Stimulated activated CD8-positive, alpha-beta memory T cell treated with anti-CD3 and anti-CD28 coated beads, Interleukin-4, amount 100 ng/mL, for 24 hours (primary cell): ENCODE data around the gene HHIPL1.
"Not testable (repeated sequence)": the region's sequence is repeated elsewhere in the genome, so short reads cannot be mapped to it uniquely, and the experiment has no call there.

Experiments
- DNase-seq: peaks from one replicate; pipeline ENCODE4 v3.0.0-alpha.2; 2020; ENCODE audit warnings: low read depth

Gene HHIPL1

GRCh38 chr14:99660794-99661193 lies 15.9 kb downstream of the HHIPL1 start:
- DNase-seq: no peak

- DNase-seq: not testable (repeated sequence)
These were observed 16.3 kb downstream of the HHIPL1 start for GRCh38 chr14:99661206-99661605.

GRCh38 chr14:99662846-99663245 lies 17.9 kb downstream of the HHIPL1 start:
- DNase-seq: no peak

- no peak for DNase-seq
These were observed 18.6 kb downstream of the HHIPL1 start for GRCh38 chr14:99663386-99664057.

- no peak for DNase-seq
These were observed 19.4 kb downstream of the HHIPL1 start for GRCh38 chr14:99664058-99664936.

- no peak for DNase-seq
These were observed 20.0 kb downstream of the HHIPL1 start for GRCh38 chr14:99664937-99665273.

- DNase-seq: no peak
These were observed 21.6 kb downstream of the HHIPL1 start for GRCh38 chr14:99666533-99666932.

- no peak for DNase-seq
These were observed 22.1 kb downstream of the HHIPL1 start for GRCh38 chr14:99667045-99667444.

GRCh38 chr14:99667821-99668220 lies 22.9 kb downstream of the HHIPL1 start:
- DNase-seq: no peak

- no peak for DNase-seq
These were observed 23.7 kb downstream of the HHIPL1 start for GRCh38 chr14:99668307-99669295.

GRCh38 chr14:99670361-99671234 lies 25.7 kb downstream of the HHIPL1 start:
- DNase-seq: no peak

- no peak for DNase-seq
These were observed 26.6 kb downstream of the HHIPL1 start for GRCh38 chr14:99671235-99672224.

- no peak for DNase-seq
These were observed 27.8 kb downstream of the HHIPL1 start for GRCh38 chr14:99672506-99673304.

- DNase-seq: no peak
These were observed 28.6 kb downstream of the HHIPL1 start for GRCh38 chr14:99673305-99674063.

- DNase-seq: no peak
These were observed 29.2 kb downstream of the HHIPL1 start for GRCh38 chr14:99674064-99674650.

- no peak for DNase-seq
These were observed 29.9 kb downstream of the HHIPL1 start for GRCh38 chr14:99674776-99675381.

- DNase-seq: no peak
These were observed 30.5 kb downstream of the HHIPL1 start for GRCh38 chr14:99675382-99675835.
